HG03571 (cell line): Measurements from ENCODE around the gene PREX1.

Experiments used
- ATAC-seq: cut with Tn5 transposase; IDR thresholded peaks from one replicate; pipeline ENCODE4 v1.9.1; 2021; ENCODE audit not compliant: unreplicated experiment

Gene PREX1

GRCh38 chr20:48597521-48598302 lies 230.1 kb downstream of the PREX1 start:
- no peak for ATAC-seq

GRCh38 chr20:48596334-48596898 lies 231.4 kb downstream of the PREX1 start:
- ATAC-seq, result no peak

GRCh38 chr20:48595495-48596333 lies 232.1 kb downstream of the PREX1 start:
- ATAC-seq, result no peak

- ATAC-seq, result no peak
Measured at GRCh38 chr20:48594533-48594932, 233.3 kb downstream of the PREX1 start.

GRCh38 chr20:48592107-48592940 lies 235.5 kb downstream of the PREX1 start:
- no peak for ATAC-seq

- no peak for ATAC-seq
Measured at GRCh38 chr20:48586730-48587129, 241.1 kb downstream of the PREX1 start.

- ATAC-seq, result no peak
Measured at GRCh38 chr20:48585061-48585870, 242.5 kb downstream of the PREX1 start.

GRCh38 chr20:48584391-48585060 lies 243.3 kb downstream of the PREX1 start:
- no peak for ATAC-seq

- ATAC-seq, result no peak
Measured at GRCh38 chr20:48583801-48584200, 244.0 kb downstream of the PREX1 start.

- no peak for ATAC-seq
Measured at GRCh38 chr20:48583171-48583570, 244.6 kb downstream of the PREX1 start.

- no peak for ATAC-seq
Measured at GRCh38 chr20:48582673-48582985, 245.2 kb downstream of the PREX1 start.

GRCh38 chr20:48581167-48581566 lies 246.6 kb downstream of the PREX1 start:
- no peak for ATAC-seq

GRCh38 chr20:48578397-48579098 lies 249.3 kb downstream of the PREX1 start:
- ATAC-seq, result no peak

- ATAC-seq, result no peak
Measured at GRCh38 chr20:48577557-48577956, 250.2 kb downstream of the PREX1 start.

- ATAC-seq, result no peak
Measured at GRCh38 chr20:48574383-48574782, 253.4 kb downstream of the PREX1 start.
